HG03196 (cell line): ENCODE measurements around the gene CACNA2D4.

Source experiments
- ATAC-seq: cut with Tn5 transposase; IDR thresholded peaks from one replicate; pipeline ENCODE4 v1.9.1; 2021; ENCODE audit not compliant: unreplicated experiment

The CACNA2D4 gene

DNA sequence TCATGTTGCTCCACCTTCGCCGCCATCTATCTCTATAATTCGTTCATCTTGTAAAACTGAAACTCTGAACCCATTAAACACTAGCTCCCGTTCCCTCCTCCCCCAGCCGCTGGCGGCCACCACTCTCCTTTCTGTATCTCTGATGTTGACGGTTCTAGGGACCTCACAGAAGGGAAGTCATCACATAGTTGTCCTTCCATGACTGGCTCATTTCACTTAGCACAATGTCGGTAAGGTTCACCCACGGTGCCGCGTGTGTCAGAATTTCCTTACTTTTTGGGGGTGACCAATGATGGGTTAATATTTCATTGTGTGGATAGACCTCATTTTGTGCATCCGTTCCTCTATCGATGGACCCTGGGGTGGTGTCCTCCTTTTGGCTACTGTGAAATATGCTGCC lies 2.0 kb upstream of the CACNA2D4 start:
- no peak for ATAC-seq

DNA sequence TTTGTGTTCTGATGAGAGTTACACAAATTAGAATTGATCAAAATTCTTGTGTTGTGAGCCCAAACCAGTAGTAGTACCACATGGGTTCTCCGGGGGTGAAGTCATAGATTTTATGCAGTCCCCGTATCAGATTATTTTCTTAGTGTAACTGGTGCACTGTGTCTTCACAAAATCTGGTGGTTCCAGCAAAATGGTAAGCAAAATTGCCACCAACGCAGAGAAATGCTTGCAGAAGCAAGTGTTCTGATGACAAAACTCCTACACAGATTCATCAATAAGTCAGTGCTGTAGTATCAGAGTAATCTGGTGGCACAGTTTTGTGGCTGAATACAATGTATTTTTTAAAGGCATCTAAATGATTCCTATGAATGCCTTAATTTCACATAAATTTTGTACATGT lies 1.3 kb upstream of the CACNA2D4 start:
- no peak for ATAC-seq

DNA sequence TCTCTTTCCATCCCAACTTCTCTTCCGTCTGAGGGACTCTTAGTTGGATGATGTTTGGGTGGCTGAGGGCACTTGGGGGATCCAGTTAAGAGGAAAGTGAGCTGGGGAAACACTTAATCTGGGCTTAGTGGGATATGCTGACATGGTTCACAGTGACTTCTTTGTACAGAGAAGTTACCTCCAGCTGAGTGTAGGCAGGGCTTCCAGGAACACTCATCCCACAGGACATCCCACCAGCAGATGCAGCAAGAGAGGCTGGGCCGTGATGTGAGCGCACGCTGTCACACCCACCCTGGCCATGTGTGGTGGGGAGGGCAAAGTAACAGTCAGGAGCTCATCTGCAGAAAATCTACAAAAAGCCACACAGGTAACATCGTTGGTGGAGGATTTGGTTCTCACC lies 832 bp upstream of the CACNA2D4 start:
- ATAC-seq, result no peak

DNA sequence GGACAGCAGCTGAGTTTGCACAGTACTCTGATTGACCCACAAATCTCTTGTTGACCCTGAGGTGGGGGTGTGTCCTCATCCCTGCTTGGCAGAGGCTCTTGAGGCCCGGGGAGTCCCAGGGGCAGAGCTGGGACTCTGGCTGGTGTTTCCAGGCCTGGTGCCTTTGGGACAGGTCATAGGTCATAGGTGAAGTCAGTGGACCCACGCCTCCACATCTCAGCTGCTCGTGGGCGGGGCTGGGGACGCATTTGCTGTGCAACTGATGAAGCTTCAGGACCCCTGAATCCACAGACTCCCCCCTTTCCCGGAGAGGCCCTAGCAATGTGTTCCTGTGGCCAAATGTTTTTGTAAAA lies 408 bp upstream of the CACNA2D4 start:
- ATAC-seq, result no peak

DNA sequence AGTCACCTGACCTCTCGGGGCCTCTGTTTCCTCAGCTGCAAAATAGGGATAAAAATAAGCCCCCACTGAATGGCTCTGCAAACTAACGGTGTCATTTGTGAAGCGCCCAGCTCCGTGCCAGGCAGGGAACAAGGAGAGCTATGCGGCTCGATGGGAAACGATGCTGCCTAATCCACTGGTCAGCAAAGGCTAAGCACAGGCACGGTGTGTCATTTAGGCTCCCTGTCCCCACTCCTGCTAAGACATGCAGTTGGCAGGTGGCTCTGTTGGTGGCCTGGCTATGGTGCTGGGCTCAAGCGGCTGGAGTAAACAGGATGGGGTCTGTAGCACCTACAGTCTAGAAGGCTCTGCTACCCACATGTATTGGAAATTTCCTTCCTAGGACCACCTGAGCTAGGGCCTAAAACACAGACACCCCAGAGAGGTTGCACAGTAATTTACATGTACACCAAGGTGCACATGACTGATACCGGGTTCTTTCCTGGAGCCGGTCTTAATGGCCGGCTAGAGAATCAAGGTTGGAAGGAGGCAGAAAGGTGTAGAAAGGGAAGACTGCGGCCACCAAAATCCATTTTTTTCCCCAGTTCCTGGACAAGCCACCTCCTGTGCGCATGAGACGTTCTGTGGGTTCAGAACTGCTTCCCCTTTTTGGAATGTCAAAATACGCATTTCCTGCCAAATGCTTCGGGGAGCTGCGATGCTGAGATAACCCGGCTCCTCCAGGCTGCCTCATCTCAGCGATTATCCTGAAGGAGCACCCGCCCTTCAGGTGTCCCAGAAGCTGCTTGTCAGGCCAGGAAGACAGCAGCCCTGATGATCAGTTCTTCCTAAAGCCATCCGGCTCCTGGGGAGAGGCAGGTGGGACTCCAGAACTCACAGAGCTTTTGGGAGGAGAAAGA lies 1.0 kb downstream of the CACNA2D4 start:
- ATAC-seq, result no peak

DNA sequence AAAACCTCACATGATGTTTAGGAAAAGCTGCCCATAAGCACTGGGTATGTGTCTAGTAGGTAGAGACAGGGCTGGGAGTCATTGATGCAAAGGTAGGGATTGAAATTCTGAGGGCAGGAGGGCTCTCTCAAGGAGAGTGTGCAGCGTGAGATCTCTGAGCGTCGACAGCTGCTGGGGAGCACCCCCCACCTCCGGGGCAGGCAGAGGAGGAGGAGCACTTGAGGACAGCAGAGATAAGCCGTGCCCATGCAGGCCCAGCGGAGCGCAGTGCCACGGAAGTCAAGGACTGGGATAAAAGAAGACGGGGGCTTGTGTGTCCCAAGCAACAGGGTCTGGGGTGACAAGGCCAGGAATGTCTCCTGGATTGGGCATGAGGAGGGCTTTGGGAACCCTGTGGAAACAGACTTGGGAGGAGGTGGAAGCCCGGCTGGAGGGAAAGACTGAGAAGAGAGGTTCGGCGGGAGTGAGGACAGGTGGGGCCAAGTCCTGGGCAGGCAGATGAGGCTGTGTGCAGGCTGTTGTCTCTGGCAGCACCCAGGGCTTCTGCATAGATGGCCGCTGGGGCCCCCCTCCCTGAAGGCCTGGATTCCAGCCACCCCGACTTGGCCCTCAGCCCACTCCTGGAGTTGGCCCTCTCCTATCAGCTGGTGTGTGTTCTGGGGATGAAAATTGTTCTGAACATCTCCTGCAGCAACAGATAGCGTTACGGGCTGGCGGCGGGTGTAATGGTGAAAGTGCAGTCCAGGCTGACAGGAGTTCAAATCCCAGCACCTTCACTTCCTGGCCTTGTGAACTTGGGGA lies 1.9 kb downstream of the CACNA2D4 start:
- no peak for ATAC-seq

DNA sequence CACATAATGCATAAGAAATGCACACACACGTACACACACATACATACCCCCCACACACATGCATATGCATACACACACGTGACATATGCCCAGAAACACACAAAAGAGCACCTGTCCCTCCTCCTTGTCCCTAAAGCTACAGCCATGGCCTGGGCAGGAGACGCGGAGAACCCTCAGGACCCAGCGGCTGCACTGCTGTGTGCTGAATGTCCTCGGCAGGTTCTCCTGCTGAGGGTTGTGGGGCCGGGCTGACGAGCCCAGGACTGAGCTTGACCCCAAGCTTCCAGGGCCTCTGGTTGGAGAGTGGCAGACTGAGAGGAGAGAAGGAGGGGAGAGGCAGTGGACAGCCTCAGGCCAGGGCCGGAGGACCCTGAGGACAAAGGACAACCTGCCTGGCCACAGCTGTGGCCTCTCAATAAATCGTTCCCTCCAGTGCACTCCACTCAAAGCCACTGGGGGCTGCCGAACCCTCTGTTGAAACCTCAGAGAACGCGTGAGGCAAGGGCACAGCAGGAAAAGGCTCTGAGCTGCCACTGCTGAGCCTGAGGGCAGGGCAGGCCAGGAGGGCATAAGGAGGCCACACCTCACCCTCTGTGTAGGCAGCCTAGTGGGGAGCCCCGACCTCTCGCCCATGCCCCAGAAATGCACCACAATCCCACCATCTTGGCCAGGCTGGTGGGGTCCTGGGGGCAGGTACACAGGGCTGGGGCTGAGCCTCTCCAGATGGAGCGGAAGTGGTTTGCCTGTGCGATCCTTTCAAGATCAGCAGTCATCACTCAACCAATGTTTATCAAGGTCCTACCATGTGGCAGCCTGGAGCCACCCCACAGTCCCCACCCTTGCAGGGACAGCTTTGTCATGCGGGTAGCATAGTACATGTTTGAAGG lies 3.1 kb downstream of the CACNA2D4 start:
- no peak for ATAC-seq

DNA sequence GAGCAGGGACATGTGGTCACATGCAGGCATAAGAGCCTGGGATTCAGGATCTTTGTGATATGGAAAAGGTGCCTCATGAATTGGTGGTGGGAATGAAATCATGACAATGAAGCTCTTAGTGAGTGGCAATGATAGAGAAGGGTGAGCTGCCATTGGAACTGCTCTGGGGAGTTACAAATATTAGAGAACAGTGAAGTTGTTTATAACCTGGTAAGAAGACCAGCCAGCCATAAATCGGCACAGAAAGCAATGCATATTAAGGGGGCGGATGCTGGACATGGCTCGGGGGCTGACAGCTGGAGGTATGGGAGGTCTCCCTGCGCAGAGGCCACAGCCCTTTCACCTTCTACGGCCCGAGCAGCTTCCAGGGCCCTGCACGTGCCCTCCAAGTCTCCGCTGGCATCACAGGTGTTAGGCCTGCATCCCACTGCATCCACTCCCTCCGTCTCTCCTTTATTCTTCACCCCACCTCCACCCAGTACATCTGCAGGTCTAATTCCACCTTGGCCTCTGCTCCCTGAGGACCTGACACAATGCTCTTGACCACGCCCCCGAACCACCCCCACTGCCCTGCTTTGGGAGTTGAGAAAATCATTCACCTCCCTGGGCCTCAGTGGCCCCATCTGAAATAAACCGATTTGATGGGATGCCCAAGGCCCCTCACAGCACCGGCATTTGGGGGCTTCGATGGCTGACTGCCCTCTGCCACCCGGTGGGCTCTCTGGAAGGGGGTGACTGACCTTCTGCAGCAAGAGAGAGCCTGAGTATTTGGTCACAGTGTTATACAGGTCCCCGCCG lies 4.1 kb downstream of the CACNA2D4 start:
- ATAC-seq, result no peak

DNA sequence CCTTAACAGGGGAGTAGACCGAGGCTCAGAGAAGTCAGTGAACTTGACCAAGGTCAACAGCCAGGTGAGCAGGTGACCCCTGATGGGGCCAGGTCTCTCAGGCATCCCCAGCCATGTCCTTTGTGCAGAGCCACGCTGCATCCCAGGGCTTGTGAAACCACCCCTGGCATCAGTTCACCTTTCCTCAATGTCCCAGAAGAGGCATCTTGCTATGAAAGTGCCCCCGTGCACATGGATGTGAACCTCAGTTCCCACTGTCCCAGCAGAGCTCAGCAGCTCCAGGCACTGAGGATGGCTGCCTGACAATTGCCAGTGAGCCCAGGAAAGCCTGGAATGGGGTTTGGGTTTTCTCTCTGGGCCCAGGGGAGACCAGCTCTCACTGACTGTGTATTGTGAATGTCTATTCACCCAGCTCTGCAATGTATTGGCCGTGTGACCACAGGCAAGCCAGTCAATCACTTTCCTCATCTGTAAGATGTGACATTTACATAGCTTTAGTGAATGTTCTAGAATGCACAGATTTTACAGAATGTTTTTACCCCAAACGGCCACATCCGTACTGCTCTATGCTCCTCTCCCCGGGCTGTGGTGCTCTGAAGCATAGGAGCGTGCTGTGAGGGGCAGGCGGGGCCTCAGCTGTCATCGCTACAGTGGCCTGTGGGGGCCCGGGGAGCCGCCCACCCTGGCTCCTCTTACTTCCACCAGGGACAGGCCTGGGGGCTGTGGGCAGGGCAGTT lies 4.9 kb downstream of the CACNA2D4 start:
- ATAC-seq, result no peak

DNA sequence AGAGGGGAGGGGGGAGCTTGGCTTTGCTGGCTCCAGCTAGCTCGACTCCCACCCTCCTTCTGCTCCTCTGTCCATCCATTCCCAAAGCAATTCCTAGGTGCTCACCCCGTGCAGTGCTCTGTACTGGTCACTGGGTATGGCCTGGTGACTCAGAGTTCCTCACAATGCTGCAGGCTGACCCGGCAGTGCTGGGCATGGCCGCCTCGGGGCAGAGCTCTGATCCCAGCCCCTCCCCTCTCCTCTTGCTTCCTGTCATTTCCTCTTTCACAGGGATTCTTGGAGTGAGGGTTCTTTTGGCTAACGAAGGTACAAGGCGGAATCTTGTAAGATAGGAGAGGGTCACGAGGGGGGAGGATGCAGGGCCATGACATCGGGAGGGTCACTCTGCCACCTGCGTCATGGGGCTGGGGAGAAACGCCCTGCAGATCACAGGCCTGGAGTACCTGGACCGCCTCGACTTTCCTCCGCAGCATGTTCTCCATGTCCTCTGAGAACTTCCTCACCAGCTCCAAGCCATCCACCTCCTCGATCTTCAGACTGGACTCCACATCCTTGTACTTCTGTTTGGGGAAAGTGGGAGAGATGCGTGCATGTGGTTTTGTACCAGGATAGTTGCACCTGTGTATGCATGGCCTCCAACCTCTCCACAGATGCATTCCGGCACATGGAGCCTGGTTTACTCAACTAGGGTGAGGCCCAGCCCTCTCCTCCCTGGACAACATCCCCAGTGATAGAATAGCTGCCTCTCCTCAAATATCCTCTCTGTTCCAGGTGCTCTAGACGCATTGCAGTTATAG lies 5.7 kb downstream of the CACNA2D4 start:
- ATAC-seq, result no peak

DNA sequence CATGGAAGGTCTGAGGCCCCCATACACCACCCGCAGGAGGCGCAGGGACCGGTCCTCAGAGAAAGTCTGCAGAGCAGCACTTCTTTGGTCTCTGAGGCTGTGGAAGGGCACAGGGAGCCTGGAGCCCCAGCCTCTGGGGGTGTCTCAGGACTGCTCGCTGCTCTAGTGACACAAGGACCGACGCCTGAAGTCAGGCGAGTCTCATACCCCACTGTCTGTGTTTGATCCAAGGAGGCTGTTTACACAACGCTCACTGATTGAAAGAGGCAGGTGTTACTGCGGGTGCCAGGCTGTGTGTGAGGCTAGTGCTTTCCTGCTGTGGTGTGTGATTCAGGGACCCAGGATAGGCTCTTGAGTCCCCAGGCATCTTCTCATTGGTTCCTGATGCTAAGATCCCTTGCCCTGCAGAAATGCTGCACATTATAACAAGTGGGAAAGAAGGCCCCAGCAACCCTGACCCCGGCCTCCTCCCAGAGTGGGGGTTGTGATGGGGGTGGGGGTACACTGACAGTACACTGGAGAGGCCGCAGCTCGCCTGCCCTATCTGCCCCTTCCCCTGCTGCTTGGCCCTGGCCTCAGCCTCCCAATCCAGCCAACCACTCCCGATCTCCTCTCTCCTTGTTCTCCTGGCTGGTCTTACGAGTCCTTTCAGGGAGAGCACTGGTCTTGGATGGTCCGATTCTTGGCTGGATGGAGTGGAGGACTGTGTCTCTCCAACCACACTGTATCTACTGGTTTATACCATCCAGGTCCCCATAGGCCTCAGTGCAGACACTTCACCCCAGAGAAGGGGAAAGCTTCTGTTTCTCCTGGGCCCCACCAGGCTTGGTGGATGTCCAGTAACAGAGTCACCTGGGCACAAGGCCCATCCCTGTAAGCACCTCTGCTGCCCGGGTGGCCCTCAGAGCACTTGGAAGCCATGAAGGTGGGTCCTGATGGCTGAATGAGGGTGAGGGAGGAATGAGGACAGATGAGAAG lies 6.6 kb downstream of the CACNA2D4 start:
- ATAC-seq, result no peak

DNA sequence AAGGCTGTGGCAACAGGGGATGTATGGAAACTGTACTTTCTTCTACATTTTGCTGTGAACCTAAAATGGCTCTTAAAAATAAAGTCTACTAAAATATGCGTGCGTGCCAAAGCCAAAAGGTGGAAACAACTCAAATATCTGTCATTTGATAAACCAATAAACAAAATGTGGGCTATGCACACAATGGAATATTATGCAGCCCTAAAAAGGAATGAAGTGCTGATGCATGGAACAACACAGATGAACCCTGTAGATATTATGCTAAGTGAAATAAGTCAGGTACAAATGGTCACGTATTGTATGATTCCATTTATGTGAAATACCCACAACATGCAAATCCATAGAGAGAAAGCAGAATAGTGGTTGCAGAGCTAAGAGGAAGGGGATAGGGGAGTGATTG lies 8.0 kb downstream of the CACNA2D4 start:
- no peak for ATAC-seq

DNA sequence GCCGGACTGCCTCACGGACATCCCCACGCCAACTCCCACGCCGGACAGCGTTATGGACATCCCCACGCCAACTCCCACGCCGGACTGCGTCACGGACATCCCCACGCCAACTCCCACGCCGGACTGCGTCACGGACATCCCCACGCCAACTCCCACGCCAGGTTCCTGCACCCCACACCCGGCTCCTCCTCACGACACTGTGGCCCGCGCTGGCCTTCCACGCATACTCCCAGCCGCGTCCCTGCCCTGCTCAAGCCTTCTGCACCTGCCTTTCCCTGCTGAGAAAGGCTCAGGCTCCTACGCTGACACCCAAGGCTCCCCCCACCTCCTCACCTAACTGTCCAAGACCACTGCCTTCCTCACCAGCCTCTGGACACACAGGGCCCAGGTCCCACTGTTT lies 9.7 kb downstream of the CACNA2D4 start:
- no peak for ATAC-seq

DNA sequence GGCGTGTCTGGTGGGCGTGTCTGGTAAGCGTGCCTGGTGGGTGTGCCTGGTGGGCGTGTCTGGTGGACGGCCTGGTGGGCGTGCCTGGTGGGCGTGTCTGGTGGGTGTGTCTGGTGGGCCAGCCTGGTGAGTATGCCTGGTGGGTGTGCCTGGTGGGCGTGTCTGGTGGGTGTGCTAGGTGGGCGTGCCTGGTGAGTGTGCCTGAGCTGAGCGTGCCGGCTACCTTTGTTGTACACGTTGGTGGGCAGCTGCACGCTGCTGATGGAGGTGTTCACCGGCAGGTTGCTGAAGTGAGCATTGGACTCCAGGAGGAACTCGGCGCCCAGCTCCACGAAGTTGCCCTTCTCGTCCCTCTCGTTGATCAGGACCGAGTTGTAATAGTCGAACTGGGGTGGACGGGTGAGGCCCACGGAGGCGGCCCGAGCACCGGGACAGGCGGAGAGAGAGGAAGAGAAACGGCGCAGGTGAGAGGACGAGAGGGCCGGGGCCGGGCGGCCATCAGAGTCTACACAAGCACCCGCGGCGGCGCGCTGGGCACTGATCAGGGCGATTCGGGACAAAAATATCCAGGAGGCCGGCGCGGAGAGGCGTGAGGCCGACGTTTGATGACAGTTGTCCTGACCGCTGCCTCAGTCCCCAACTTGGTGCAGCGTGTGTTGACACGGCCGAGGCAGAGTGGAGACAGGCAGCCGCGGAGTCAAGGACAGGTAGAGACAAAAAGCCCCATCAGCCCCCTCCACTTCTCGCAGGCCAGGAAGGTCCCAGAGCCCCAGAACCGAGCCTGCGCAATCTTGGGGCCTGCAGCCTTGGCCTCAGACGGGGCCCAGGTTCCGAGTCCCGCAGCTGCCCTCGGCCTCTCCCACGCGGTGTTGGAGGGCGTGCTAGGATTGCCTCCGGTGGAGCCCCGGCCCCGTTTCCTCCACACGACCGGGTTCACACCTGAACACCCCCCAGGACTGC lies 10.5 kb downstream of the CACNA2D4 start:
- no peak for ATAC-seq

DNA sequence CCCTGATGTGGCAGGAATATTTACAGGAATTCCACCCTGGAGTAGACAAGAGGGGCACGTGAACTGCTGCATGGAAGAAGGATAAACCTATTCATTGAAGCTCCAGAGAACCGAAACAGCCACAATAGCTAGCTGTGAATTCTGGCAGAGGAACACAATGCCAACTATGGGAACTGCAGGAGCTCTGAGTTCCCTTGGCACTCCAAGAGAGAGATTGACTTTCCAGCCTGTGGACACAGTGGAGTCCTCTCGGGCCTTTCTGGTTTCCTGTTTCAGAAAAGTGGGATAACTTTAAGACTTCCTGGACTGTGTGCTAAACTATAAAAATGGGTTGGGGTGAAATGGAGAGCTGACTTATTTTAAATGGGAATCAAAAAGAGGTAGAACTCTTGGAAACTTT lies 11.9 kb downstream of the CACNA2D4 start:
- ATAC-seq, result no peak

DNA sequence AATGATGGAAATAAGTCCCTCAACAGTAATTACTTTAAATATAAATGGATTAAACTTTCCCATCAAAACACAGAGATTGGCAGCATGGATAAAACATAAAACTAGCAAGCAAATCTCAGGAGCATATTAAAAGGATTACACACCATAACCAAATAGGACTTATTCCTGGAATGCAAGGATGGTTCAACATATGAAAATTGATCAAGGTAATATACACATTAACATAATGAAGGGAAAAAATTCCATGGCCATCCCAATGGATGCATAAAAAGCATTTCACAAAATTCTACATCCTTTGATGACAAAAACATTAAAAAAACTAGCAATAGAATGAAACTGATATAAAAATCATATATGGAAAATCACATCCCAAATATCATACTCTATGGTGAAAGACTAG lies 13.6 kb downstream of the CACNA2D4 start:
- no peak for ATAC-seq

DNA sequence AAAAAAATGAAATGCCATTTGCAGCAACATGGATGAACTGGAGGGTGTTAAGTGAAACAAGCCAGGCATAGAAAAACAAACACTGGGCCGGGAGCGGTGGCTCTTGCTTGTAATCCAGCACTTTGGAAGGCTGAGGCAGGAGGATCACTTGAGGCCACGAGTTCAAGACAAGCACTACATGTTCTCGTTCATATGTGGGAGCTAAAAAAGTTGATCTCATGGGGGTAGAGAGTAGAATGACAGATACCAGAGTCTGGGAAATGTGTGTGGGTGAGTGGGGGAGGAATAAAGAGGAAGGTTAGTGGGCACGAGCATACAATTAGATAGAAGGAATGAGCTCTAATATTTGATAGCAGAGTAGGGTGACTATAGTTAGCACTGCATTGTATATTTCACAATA lies 21.5 kb downstream of the CACNA2D4 start:
- no peak for ATAC-seq
